H9 (cell line): ENCODE results near the gene PRKCD. TPM values are rescaled to one million over a fixed set of nuclear protein-coding genes. Genes with fewer than 3 reads are reported as not detected.

Experiments used
- DNase-seq: peaks from one replicate; pipeline ENCODE4 v3.0.0-alpha.2; 2017
- H2AFZ ChIP-seq: one replicate; pipeline ENCODE4 v1.6.1; 2013; ENCODE audit warnings: mild to moderate bottlenecking, low read length, control low read depth, moderate library complexity
- H2AK5ac ChIP-seq: 2 replicates; pipeline ENCODE4 v1.6.1; 2013; ENCODE audit warnings: low read length, control low read depth, mixed read lengths; ENCODE audit not compliant: insufficient read length
- H2BK120ac ChIP-seq: one replicate; pipeline ENCODE4 v1.6.1; 2013; ENCODE audit warnings: low read depth, mild to moderate bottlenecking, low read length, control low read depth, inconsistent platforms; ENCODE audit not compliant: poor library complexity, severe bottlenecking
- H2BK12ac ChIP-seq: 2 replicates; pipeline ENCODE4 v1.6.1; 2013; ENCODE audit warnings: low read length, control low read depth, mixed read lengths, low read depth; ENCODE audit not compliant: insufficient read length
- H2BK15ac ChIP-seq: 2 replicates; pipeline ENCODE4 v1.6.1; 2013; ENCODE audit warnings: low read depth, low read length, control low read depth
- H2BK20ac ChIP-seq: one replicate; pipeline ENCODE4 v1.6.1; 2013; ENCODE audit warnings: low read depth, mild to moderate bottlenecking, low read length, control low read depth, inconsistent platforms; ENCODE audit not compliant: poor library complexity, severe bottlenecking
- H2BK5ac ChIP-seq: 2 replicates; pipeline ENCODE4 v1.6.1; 2013; ENCODE audit warnings: low read length, control low read depth, mixed read lengths; ENCODE audit not compliant: insufficient read length
- H3K14ac ChIP-seq: 2 replicates; pipeline ENCODE4 v1.6.1; 2013; ENCODE audit warnings: low read length, control low read depth; ENCODE audit not compliant: insufficient read depth
- H3K18ac ChIP-seq: 2 replicates; pipeline ENCODE4 v1.6.1; 2013; ENCODE audit warnings: low read depth, mild to moderate bottlenecking, mixed read lengths, low read length, control low read depth; ENCODE audit not compliant: insufficient read length
- H3K23ac ChIP-seq: 2 replicates; pipeline ENCODE4 v1.6.1; 2013; ENCODE audit warnings: low read length, control low read depth, mixed read lengths, low read depth; ENCODE audit not compliant: insufficient read length
- H3K23me2 ChIP-seq: 2 replicates; pipeline ENCODE4 v1.6.1; 2013; ENCODE audit warnings: low read depth, mild to moderate bottlenecking, mixed read lengths, low read length, control low read depth; ENCODE audit not compliant: insufficient read length, poor library complexity, severe bottlenecking
- H3K27ac ChIP-seq: 2 replicates; pipeline ENCODE4 v1.5.1; 2013; ENCODE audit warnings: low read length, control low read depth, mixed read lengths, low read depth; ENCODE audit not compliant: insufficient read length
- H3K27me3 ChIP-seq: 2 replicates; pipeline ENCODE4 v1.6.1; 2013; ENCODE audit warnings: low read length, control low read depth, inconsistent platforms; ENCODE audit not compliant: insufficient read depth
- H3K4ac ChIP-seq: 2 replicates; pipeline ENCODE4 v1.6.1; 2013; ENCODE audit warnings: low read depth, mild to moderate bottlenecking, control low read depth, inconsistent platforms, low read length, moderate library complexity
- H3K4me1 ChIP-seq: 2 replicates; pipeline ENCODE4 v1.6.1; 2013; ENCODE audit warnings: low read length, control low read depth, inconsistent platforms; ENCODE audit not compliant: insufficient read depth
- H3K4me2 ChIP-seq: 2 replicates; pipeline ENCODE4 v1.6.1; 2013; ENCODE audit warnings: low read length, control low read depth, mixed read lengths; ENCODE audit not compliant: insufficient read length, insufficient read depth
- H3K56ac ChIP-seq: 2 replicates; pipeline ENCODE4 v1.6.1; 2013; ENCODE audit warnings: low read depth, mild to moderate bottlenecking, mixed read lengths, low read length, control low read depth; ENCODE audit not compliant: insufficient read length
- H3K79me1 ChIP-seq: 2 replicates; pipeline ENCODE4 v1.6.1; 2013; ENCODE audit warnings: low read depth, mild to moderate bottlenecking, moderate library complexity, low read length, control low read depth, inconsistent platforms; ENCODE audit not compliant: insufficient read depth, poor library complexity, severe bottlenecking
- H3K79me2 ChIP-seq: 2 replicates; pipeline ENCODE4 v1.6.1; 2013; ENCODE audit warnings: low read length, control low read depth, inconsistent platforms; ENCODE audit not compliant: insufficient read depth
- H3K9ac ChIP-seq: 2 replicates; pipeline ENCODE4 v1.6.1; 2013; ENCODE audit warnings: low read length, control low read depth, mixed read lengths; ENCODE audit not compliant: insufficient read length; ENCODE audit errors: extremely low read depth
- H3K9me3 ChIP-seq: one replicate; pipeline ENCODE4 v1.6.1; 2013; ENCODE audit warnings: low read depth, low read length, inconsistent platforms; ENCODE audit not compliant: control insufficient read depth
- H3T11ph ChIP-seq: one replicate; pipeline ENCODE4 v1.6.1; 2013; ENCODE audit warnings: mild to moderate bottlenecking, low read length, control low read depth, inconsistent platforms
- H4K20me1 ChIP-seq: one replicate; pipeline ENCODE4 v1.6.1; 2013; ENCODE audit not compliant: control insufficient read depth, insufficient read length, insufficient read depth
- H4K5ac ChIP-seq: 2 replicates; pipeline ENCODE4 v1.6.1; 2013; ENCODE audit warnings: low read depth, mild to moderate bottlenecking, mixed read lengths, low read length, control low read depth; ENCODE audit not compliant: insufficient read length
- H4K8ac ChIP-seq: replicated peaks from 2 replicates; pipeline ENCODE4 v1.6.1; 2013; ENCODE audit warnings: low read length, control low read depth, mixed read lengths, low read depth; ENCODE audit not compliant: insufficient read length
- H4K91ac ChIP-seq: 2 replicates; pipeline ENCODE4 v1.6.1; 2013; ENCODE audit warnings: low read depth, mild to moderate bottlenecking, moderate library complexity, mixed read lengths, low read length, control low read depth; ENCODE audit not compliant: insufficient read length
- H3K27ac Mint-ChIP-seq, 3 experiments: 2 replicates in 2 of 3; 3 replicates in 1 of 3; pipeline ENCODE4 v1.8.0; 2020 to 2021; ENCODE audit warnings: mixed read lengths in 3 of 3, mild to moderate bottlenecking in 1 of 3, moderate library complexity in 1 of 3
- H3K27me3 Mint-ChIP-seq: 2 replicates; pipeline ENCODE4 v1.8.0; 2021; ENCODE audit warnings: low read depth, mild to moderate bottlenecking, moderate library complexity, mixed read lengths
- H3K36me3 Mint-ChIP-seq, 3 experiments: 2 replicates in 2 of 3; 3 replicates in 1 of 3; pipeline ENCODE4 v1.8.0; 2020 to 2021; ENCODE audit warnings: low read depth in 3 of 3, mixed read lengths in 3 of 3; ENCODE audit not compliant: insufficient read depth in 1 of 3
- H3K4me1 Mint-ChIP-seq, 2 experiments: 2 replicates each; pipeline ENCODE4 v1.8.0; 2020; ENCODE audit warnings: mixed read lengths in 2 of 2
- H3K4me3 Mint-ChIP-seq, 2 experiments: 2 replicates in 1 of 2; 3 replicates in 1 of 2; pipeline ENCODE4 v1.8.0; 2020 to 2021; ENCODE audit warnings: mild to moderate bottlenecking in 2 of 2, mixed read lengths in 2 of 2, moderate library complexity in 1 of 2
- H3K9me3 Mint-ChIP-seq, 2 experiments: 2 replicates in 1 of 2; 3 replicates in 1 of 2; pipeline ENCODE4 v1.8.0; 2020; ENCODE audit warnings: mild to moderate bottlenecking in 2 of 2, mixed read lengths in 2 of 2, moderate library complexity in 1 of 2
- CTCF ChIP-seq: fragments of 200-600 bp; sonication (generic); conservative IDR thresholded peaks from 3 replicates; pipeline ENCODE4 v1.8.0; 2021; ENCODE audit warnings: antibody characterized with exemption, mild to moderate bottlenecking
- WGBS: extraction: QIAGEN DNeasy Blood & Tissue Kit; methylation state at CpG from one replicate; pipeline ENCODE4 v1.1.7; 2013; ENCODE audit warnings: missing lambda C conversion rate, low lambda C conversion rate, mixed read lengths; ENCODE audit not compliant: insufficient read length; ENCODE audit errors: extremely low coverage; 5-methylcytosine and 5-hydroxymethylcytosine counted together
- total RNA-seq: library from RNA; stranded (reverse); gene quantifications from 2 replicates; pipeline ENCODE4 v1.2.1, GENCODE V29; 2021

Gene PRKCD
- total RNA-seq, 1 experiment from 2014 or later, result 23.7 TPM

DNA sequence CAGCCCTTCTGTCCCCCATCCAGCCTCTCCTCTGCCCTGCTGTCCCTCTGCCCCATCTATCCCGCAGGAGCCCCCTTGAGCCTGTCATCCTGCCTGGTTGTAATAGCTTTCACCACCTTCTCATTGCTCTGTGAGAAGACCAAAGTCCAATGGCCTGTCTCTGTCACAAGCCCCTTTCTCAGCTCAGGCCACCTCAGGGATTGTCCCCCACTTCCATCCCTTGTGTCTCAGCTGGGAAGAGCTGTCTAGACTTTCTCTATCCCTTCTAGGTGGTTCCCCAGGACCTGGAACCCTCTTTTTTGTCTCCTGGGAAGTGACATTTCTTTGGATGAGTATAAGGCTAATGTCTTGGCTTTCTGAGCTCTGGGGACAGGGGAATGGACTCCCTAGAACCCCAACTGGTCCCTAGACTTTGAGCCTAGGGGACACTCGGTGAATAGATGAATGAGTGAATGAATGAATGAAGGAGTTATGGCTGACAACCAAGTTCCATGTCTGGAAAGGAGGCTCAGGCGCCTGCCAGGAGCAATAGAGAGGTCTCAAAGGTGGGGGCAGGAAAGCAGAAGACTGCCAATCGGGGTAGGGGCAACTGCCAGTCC is 849 bp upstream of the PRKCD start:
- no peak overlapping the region for H3K27ac ChIP-seq
- H4K91ac ChIP-seq, result no peak overlapping the region
- no peak overlapping the region for H2BK15ac ChIP-seq
- Mint-ChIP-seq H3K4me3 (peak overlapping the region; percentile 70 to 80), H3K27me3 (peaks cover 12% of the 10 kb centered on the region), H3K4me1 (peaks cover 38 to 53% of the 10 kb centered on the region in 2 experiments), H3K27ac (no peak overlapping the region), H3K36me3 (no peaks in the 10 kb centered on the region), H3K9me3 (no peaks in the 10 kb centered on the region)
- no CpG with 5 or more reads among the region's 4 CpGs for WGBS
- no peaks in the 10 kb centered on the region; the same call in 1 of the 2 replicates for H3K27me3 ChIP-seq
- no peaks in the 10 kb centered on the region for H3K9me3 ChIP-seq
- no peak overlapping the region for H2BK12ac ChIP-seq
- no peak overlapping the region for H2BK20ac ChIP-seq
- no peak overlapping the region for H3T11ph ChIP-seq
- H3K18ac ChIP-seq, result no peak overlapping the region
- H3K4me2 ChIP-seq, result peak overlapping the region; percentile 39
- H3K23ac ChIP-seq, result no peak overlapping the region
- H3K23me2 ChIP-seq, result peaks cover 4% of the 10 kb centered on the region
- H3K56ac ChIP-seq, result no peak overlapping the region
- H2BK5ac ChIP-seq, result no peak overlapping the region
- no peak overlapping the region for H2AFZ ChIP-seq
- no peaks in the 10 kb centered on the region for H3K79me2 ChIP-seq
- H4K8ac ChIP-seq, result no peak overlapping the region
- H3K4me1 ChIP-seq, result peaks cover 12% of the 10 kb centered on the region; the same call in 1 of the 2 replicates
- H4K20me1 ChIP-seq, result peaks cover 2% of the 10 kb centered on the region
- DNase-seq, result no peak
- H3K79me1 ChIP-seq, result no peaks in the 10 kb centered on the region
- no peak overlapping the region for H3K9ac ChIP-seq
- no peak overlapping the region for H4K5ac ChIP-seq
- H3K14ac ChIP-seq, result no peak overlapping the region
- TF ChIP-seq CTCF, result no peak
- no peak overlapping the region for H2BK120ac ChIP-seq
- no peak overlapping the region for H2AK5ac ChIP-seq
- H3K4ac ChIP-seq, result no peak overlapping the region
